HL-60 (cell line): ENCODE data around the gene MBLAC1.

Experiments used
- DNase-seq, 2 experiments: peaks; one replicate each; pipeline ENCODE4 v3.0.0-alpha.2; 2010 to 2020; ENCODE audit warnings: low read depth in 1 of 2, low spot score in 1 of 2
- H3K27ac ChIP-seq: fragments of 250-450 bp; sonication (Bioruptor Pico); replicated peaks from 2 replicates; pipeline ENCODE4 v1.5.1; 2020; ENCODE audit warnings: mild to moderate bottlenecking, moderate library complexity
- H3K27me3 ChIP-seq: fragments of 250-450 bp; sonication (Bioruptor Pico); 2 replicates; pipeline ENCODE4 v1.5.1; 2021; ENCODE audit warnings: mild to moderate bottlenecking, moderate library complexity; ENCODE audit not compliant: insufficient read depth, poor library complexity, severe bottlenecking
- H3K4me3 ChIP-seq: replicated peaks from 2 replicates; pipeline ENCODE4 v1.5.1; 2011; ENCODE audit warnings: mild to moderate bottlenecking, control low read depth, low read length; ENCODE audit not compliant: insufficient read depth
- GABPA ChIP-seq: IDR thresholded peaks from 2 replicates; pipeline ENCODE4 v1.6.1; 2012; ENCODE audit warnings: low read depth
- POLR2AphosphoS5 ChIP-seq: IDR thresholded peaks from 2 replicates; pipeline ENCODE4 v1.6.1; 2012; ENCODE audit warnings: low read depth
- SPI1 ChIP-seq: IDR thresholded peaks from 2 replicates; pipeline ENCODE4 v1.6.1; 2012; ENCODE audit warnings: low read depth, mild to moderate bottlenecking, borderline replicate concordance
- TF ChIP-seq, protein P1 (sequence below): IDR thresholded peaks from one replicate; pipeline ENCODE4 v1.5.1; 2011; ENCODE audit warnings: low read length, control low read depth, inconsistent platforms; ENCODE audit not compliant: insufficient read depth
- TF ChIP-seq, protein P2 (sequence below): IDR thresholded peaks from 2 replicates; pipeline ENCODE4 v1.6.1; 2012; ENCODE audit warnings: low read depth; ENCODE audit not compliant: insufficient replicate concordance

MBLAC1 gene

DNA sequence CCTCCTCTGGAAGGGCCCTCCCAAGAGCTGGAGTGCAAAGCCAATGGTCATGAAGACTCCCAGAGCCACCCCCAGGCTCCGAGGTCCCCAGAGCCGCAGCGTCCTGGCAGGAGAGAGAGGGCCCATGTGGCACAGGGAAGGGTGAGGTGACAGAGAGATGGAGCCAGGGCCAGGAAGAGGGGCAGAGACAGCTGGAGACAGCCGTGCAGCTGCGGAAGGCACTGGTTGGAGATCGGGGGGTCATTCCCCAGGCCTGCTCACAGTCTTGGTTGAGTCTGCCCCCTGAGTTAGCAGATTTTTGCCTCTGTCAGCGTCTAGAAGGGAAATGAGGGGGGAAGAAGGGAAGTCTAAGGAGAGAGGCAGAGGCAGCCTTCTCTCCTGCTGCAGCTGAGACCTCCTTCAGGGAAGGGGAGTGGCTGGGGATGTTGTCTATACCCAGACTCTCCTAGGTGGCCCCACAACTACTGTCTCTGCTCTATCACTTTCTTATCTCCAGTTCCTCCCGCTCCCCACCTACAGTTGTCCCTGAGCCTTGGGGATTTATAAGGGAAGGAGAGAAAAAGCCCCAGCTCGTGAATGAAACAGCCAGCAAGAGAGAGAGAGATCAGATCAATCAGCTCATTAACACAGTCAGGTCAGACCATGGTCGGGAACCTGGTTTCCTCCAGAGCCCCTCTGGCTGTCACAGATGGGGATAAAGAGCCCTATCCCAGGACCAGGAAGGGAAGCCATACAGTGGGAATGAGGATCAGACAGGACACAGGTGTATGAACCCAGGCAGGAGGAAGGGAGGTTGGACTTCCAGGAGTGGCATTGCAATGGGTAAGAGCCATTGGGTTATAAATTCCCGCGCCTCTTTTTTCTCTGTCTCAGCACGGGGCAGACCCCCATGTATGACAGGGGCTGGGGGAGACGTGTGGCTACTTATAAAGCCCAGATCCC is 40.5 kb downstream of the MBLAC1 start:
- H3K4me3 ChIP-seq = no peak overlapping the region
- no peak for DNase-seq
- no peak overlapping the region for H3K27ac ChIP-seq
- TF ChIP-seq GABPA = no peak
- no peak for TF ChIP-seq POLR2AphosphoS5
- TF ChIP-seq, protein P1, sequence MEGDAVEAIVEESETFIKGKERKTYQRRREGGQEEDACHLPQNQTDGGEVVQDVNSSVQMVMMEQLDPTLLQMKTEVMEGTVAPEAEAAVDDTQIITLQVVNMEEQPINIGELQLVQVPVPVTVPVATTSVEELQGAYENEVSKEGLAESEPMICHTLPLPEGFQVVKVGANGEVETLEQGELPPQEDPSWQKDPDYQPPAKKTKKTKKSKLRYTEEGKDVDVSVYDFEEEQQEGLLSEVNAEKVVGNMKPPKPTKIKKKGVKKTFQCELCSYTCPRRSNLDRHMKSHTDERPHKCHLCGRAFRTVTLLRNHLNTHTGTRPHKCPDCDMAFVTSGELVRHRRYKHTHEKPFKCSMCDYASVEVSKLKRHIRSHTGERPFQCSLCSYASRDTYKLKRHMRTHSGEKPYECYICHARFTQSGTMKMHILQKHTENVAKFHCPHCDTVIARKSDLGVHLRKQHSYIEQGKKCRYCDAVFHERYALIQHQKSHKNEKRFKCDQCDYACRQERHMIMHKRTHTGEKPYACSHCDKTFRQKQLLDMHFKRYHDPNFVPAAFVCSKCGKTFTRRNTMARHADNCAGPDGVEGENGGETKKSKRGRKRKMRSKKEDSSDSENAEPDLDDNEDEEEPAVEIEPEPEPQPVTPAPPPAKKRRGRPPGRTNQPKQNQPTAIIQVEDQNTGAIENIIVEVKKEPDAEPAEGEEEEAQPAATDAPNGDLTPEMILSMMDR = no peak
- TF ChIP-seq, protein P2, sequence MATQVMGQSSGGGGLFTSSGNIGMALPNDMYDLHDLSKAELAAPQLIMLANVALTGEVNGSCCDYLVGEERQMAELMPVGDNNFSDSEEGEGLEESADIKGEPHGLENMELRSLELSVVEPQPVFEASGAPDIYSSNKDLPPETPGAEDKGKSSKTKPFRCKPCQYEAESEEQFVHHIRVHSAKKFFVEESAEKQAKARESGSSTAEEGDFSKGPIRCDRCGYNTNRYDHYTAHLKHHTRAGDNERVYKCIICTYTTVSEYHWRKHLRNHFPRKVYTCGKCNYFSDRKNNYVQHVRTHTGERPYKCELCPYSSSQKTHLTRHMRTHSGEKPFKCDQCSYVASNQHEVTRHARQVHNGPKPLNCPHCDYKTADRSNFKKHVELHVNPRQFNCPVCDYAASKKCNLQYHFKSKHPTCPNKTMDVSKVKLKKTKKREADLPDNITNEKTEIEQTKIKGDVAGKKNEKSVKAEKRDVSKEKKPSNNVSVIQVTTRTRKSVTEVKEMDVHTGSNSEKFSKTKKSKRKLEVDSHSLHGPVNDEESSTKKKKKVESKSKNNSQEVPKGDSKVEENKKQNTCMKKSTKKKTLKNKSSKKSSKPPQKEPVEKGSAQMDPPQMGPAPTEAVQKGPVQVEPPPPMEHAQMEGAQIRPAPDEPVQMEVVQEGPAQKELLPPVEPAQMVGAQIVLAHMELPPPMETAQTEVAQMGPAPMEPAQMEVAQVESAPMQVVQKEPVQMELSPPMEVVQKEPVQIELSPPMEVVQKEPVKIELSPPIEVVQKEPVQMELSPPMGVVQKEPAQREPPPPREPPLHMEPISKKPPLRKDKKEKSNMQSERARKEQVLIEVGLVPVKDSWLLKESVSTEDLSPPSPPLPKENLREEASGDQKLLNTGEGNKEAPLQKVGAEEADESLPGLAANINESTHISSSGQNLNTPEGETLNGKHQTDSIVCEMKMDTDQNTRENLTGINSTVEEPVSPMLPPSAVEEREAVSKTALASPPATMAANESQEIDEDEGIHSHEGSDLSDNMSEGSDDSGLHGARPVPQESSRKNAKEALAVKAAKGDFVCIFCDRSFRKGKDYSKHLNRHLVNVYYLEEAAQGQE = no peak
- TF ChIP-seq SPI1 = no peak
- H3K27me3 ChIP-seq = peaks cover 24% of the 10 kb centered on the region

DNA sequence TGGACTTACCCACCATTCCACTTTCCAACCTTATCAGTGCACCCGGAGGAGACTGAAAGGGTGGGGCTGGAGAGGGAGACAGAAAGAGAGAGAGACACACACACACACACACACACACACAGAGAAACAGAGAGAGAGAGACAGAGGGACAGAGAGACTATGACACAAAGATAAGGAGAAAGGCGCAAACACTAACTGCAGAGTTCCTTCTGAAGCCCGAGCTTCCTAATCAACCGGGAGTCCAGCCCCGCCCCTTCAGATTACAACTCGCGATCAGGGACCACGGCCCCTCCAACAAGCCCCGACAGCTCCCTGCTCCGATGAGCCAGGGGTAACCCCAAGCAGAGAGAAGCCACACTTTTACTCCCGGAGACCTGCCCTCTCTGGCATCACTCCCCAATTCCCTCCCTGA is 41.2 kb downstream of the MBLAC1 start:
- no peak overlapping the region for H3K27ac ChIP-seq
- H3K4me3 ChIP-seq = no peak overlapping the region
- H3K27me3 ChIP-seq = peaks cover 25% of the 10 kb centered on the region
- TF ChIP-seq, protein P2 = no peak
- TF ChIP-seq SPI1 (no peak), POLR2AphosphoS5 (no peak), GABPA (no peak)
- TF ChIP-seq, protein P1 = no peak
- DNase-seq = no peak

DNA sequence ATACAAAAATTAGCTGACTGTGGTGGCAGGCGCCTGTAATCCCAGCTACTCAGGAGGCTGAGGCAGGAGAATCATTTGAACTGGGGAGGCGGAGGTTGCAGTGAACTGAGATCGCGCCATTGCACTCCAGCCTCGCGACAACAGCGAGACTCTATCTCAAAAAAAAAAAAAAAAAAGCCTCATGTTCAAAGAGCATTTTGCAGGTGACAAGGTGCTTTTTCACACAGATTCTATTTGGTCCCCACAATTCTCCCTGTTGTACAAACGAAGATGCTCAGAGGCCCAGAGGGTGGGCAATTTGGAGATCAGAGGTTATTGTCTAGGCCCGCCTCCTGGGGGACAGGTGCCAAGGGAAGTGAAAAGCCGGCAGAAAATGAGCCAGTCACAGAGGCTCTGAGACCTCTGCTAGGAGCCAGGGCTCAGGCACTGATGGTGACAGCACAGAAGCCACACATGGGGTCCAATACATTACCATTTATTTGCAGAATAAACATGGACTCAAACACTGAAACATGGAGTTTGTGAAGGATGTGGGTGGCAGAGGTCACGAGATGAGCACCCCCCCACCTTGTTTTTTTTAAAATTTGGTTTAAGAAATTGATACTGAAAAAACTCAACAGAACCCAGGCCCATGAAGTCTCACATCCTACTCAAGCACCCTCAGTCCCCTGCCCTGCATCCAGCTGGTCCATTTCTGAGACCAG is 42.5 kb downstream of the MBLAC1 start:
- peaks cover 25% of the 10 kb centered on the region for H3K27me3 ChIP-seq
- DNase-seq = no peak
- H3K4me3 ChIP-seq = no peak overlapping the region

More for the DNA sequence above, 42.5 kb downstream of the MBLAC1 start:
- no peak for TF ChIP-seq SPI1
- TF ChIP-seq GABPA = no peak
- TF ChIP-seq, protein P1 = no peak
- TF ChIP-seq, protein P2 = no peak
- no peak for TF ChIP-seq POLR2AphosphoS5
- no peak overlapping the region for H3K27ac ChIP-seq
